A549 (cell line): Measurements from ENCODE around the gene GRIA1.

Experiments used
- CEBPB ChIP-seq, 2 experiments: fragments of >200 bp in 1 of 2; sonication (Bioruptor Twin) in 1 of 2; formaldehyde crosslinking in 1 of 2; IDR thresholded peaks; 2 replicates each; pipeline ENCODE4 v1.6.1; 2012 to 2016
- CHD4 ChIP-seq: fragments of 200-600 bp; sonication (generic); IDR thresholded peaks from 2 replicates; pipeline ENCODE4 v1.6.1; 2016; ENCODE audit warnings: antibody characterized with exemption, mild to moderate bottlenecking, borderline replicate concordance
- EP300 ChIP-seq, 2 experiments: fragments of >200 bp; sonication (Bioruptor Twin); formaldehyde crosslinking; IDR thresholded peaks; 2 replicates in 1 of 2; 3 replicates in 1 of 2; pipeline ENCODE4 v1.6.1; 2016 to 2017
- HOXA7 ChIP-seq: fragments of 250-450 bp; sonication (Bioruptor Pico); IDR thresholded peaks from 2 replicates; pipeline ENCODE4 v1.5.0; 2020; ENCODE audit warnings: mild to moderate bottlenecking, moderate library complexity
- MYC ChIP-seq: IDR thresholded peaks from 2 replicates; pipeline ENCODE4 v1.6.1; 2012; ENCODE audit warnings: mild to moderate bottlenecking, inconsistent platforms, low read length, improper control_type of control experiment, borderline replicate concordance
- PHF8 ChIP-seq: fragments of 200-600 bp; sonication (generic); IDR thresholded peaks from 2 replicates; pipeline ENCODE4 v1.6.1; 2016; ENCODE audit warnings: low read depth, mild to moderate bottlenecking, antibody characterized with exemption, moderate library complexity, borderline replicate concordance
- POLR2A ChIP-seq: IDR thresholded peaks from 2 replicates; pipeline ENCODE4 v1.6.1; 2012; ENCODE audit warnings: mild to moderate bottlenecking, low read length
- POLR2AphosphoS2 ChIP-seq: conservative IDR thresholded peaks from 2 replicates; pipeline ENCODE4 v1.6.1; 2012; ENCODE audit warnings: low read length, improper control_type of control experiment, inconsistent platforms
- RNF2 ChIP-seq: fragments of 200-600 bp; sonication (generic); IDR thresholded peaks from 2 replicates; pipeline ENCODE4 v1.6.1; 2016; ENCODE audit warnings: low read depth, mild to moderate bottlenecking, antibody characterized with exemption, moderate library complexity, borderline replicate concordance
- SREBF2 ChIP-seq: fragments of 450-650 bp; IDR thresholded peaks from 2 replicates; pipeline ENCODE4 v1.6.1; 2014; ENCODE audit warnings: mild to moderate bottlenecking, moderate library complexity
- TF ChIP-seq, protein P1 (sequence below): fragments of >200 bp; sonication (Bioruptor Twin); formaldehyde crosslinking; IDR thresholded peaks from 3 replicates; pipeline ENCODE4 v1.5.1; 2016
- TF ChIP-seq, protein P2 (sequence below): fragments of 450-650 bp; IDR thresholded peaks from 2 replicates; pipeline ENCODE4 v1.6.1; 2014; ENCODE audit warnings: antibody characterized with exemption
- TF ChIP-seq, protein P3 (sequence below): IDR thresholded peaks from 2 replicates; pipeline ENCODE4 v1.6.1; 2012

GRCh38 chr5:153753645-153754432 is 263.4 kb downstream of the GRIA1 start:
- TF ChIP-seq, protein P1, sequence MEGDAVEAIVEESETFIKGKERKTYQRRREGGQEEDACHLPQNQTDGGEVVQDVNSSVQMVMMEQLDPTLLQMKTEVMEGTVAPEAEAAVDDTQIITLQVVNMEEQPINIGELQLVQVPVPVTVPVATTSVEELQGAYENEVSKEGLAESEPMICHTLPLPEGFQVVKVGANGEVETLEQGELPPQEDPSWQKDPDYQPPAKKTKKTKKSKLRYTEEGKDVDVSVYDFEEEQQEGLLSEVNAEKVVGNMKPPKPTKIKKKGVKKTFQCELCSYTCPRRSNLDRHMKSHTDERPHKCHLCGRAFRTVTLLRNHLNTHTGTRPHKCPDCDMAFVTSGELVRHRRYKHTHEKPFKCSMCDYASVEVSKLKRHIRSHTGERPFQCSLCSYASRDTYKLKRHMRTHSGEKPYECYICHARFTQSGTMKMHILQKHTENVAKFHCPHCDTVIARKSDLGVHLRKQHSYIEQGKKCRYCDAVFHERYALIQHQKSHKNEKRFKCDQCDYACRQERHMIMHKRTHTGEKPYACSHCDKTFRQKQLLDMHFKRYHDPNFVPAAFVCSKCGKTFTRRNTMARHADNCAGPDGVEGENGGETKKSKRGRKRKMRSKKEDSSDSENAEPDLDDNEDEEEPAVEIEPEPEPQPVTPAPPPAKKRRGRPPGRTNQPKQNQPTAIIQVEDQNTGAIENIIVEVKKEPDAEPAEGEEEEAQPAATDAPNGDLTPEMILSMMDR, result no peak
- TF ChIP-seq PHF8 (no peak), POLR2AphosphoS2 (no peak), CHD4 (no peak), POLR2A (no peak), RNF2 (no peak), EP300 (IDR thresholded peaks at IDR 0.05) (no peak), SREBF2 (no peak), MYC (no peak), CEBPB (IDR thresholded peaks at IDR 0.05) (no peak), HOXA7 (CRISPR knock-in tag) (no peak)
- TF ChIP-seq, protein P2, sequence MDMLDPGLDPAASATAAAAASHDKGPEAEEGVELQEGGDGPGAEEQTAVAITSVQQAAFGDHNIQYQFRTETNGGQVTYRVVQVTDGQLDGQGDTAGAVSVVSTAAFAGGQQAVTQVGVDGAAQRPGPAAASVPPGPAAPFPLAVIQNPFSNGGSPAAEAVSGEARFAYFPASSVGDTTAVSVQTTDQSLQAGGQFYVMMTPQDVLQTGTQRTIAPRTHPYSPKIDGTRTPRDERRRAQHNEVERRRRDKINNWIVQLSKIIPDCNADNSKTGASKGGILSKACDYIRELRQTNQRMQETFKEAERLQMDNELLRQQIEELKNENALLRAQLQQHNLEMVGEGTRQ, result no peak
- TF ChIP-seq, protein P3, sequence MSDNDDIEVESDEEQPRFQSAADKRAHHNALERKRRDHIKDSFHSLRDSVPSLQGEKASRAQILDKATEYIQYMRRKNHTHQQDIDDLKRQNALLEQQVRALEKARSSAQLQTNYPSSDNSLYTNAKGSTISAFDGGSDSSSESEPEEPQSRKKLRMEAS, result no peak
